Measurements from ENCODE around the gene LARP6. TPM values are rescaled to one million over a fixed set of nuclear protein-coding genes. Genes with fewer than 3 reads are reported as not detected.

LARP6 gene
- total RNA-seq, 1 experiment from 2014 or later, result 15.2 TPM

- no peaks in the 10 kb centered on the region for H3K36me3 Mint-ChIP-seq
- no peak for DNase-seq (ENCODE audit: low spot score)
- no peaks in the 10 kb centered on the region for H3K4me1 Mint-ChIP-seq
- TF ChIP-seq, protein P1, sequence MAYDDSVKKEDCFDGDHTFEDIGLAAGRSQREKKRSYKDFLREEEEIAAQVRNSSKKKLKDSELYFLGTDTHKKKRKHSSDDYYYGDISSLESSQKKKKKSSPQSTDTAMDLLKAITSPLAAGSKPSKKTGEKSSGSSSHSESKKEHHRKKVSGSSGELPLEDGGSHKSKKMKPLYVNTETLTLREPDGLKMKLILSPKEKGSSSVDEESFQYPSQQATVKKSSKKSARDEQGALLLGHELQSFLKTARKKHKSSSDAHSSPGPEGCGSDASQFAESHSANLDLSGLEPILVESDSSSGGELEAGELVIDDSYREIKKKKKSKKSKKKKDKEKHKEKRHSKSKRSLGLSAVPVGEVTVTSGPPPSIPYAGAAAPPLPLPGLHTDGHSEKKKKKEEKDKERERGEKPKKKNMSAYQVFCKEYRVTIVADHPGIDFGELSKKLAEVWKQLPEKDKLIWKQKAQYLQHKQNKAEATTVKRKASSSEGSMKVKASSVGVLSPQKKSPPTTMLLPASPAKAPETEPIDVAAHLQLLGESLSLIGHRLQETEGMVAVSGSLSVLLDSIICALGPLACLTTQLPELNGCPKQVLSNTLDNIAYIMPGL (CRISPR knock-in tag; IDR thresholded peaks at IDR 0.05), result no peak
- TF ChIP-seq ZNF121 (CRISPR knock-in tag; IDR thresholded peaks at IDR 0.05) (no peak), CREM (CRISPR knock-in tag; IDR thresholded peaks at IDR 0.05) (no peak), ATF6 (CRISPR knock-in tag; IDR thresholded peaks at IDR 0.05) (no peak), NFE2L1 (CRISPR knock-in tag; IDR thresholded peaks at IDR 0.05) (no peak), NR3C1 (CRISPR knock-in tag; conservative IDR thresholded peaks at IDR 0.05; ENCODE audit: low read depth) (no peak), ZSCAN18 (CRISPR knock-in tag; IDR thresholded peaks at IDR 0.05) (no peak), OVOL2 (CRISPR knock-in tag; IDR thresholded peaks at IDR 0.05; ENCODE audit: borderline replicate concordance) (no peak), TCF7 (CRISPR knock-in tag; IDR thresholded peaks at IDR 0.05; ENCODE audit: low read depth) (no peak), ZNF263 (CRISPR knock-in tag; IDR thresholded peaks at IDR 0.05; ENCODE audit: low read depth) (no peak), NFYB (CRISPR knock-in tag; conservative IDR thresholded peaks at IDR 0.05; ENCODE audit: low read depth) (no peak), ATF2 (CRISPR knock-in tag; IDR thresholded peaks at IDR 0.05; ENCODE audit: borderline replicate concordance, low read depth) (no peak)
- TF ChIP-seq, protein P2, sequence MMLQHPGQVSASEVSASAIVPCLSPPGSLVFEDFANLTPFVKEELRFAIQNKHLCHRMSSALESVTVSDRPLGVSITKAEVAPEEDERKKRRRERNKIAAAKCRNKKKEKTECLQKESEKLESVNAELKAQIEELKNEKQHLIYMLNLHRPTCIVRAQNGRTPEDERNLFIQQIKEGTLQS (CRISPR knock-in tag; conservative IDR thresholded peaks at IDR 0.05), result no peak
- TF ChIP-seq, protein P3, sequence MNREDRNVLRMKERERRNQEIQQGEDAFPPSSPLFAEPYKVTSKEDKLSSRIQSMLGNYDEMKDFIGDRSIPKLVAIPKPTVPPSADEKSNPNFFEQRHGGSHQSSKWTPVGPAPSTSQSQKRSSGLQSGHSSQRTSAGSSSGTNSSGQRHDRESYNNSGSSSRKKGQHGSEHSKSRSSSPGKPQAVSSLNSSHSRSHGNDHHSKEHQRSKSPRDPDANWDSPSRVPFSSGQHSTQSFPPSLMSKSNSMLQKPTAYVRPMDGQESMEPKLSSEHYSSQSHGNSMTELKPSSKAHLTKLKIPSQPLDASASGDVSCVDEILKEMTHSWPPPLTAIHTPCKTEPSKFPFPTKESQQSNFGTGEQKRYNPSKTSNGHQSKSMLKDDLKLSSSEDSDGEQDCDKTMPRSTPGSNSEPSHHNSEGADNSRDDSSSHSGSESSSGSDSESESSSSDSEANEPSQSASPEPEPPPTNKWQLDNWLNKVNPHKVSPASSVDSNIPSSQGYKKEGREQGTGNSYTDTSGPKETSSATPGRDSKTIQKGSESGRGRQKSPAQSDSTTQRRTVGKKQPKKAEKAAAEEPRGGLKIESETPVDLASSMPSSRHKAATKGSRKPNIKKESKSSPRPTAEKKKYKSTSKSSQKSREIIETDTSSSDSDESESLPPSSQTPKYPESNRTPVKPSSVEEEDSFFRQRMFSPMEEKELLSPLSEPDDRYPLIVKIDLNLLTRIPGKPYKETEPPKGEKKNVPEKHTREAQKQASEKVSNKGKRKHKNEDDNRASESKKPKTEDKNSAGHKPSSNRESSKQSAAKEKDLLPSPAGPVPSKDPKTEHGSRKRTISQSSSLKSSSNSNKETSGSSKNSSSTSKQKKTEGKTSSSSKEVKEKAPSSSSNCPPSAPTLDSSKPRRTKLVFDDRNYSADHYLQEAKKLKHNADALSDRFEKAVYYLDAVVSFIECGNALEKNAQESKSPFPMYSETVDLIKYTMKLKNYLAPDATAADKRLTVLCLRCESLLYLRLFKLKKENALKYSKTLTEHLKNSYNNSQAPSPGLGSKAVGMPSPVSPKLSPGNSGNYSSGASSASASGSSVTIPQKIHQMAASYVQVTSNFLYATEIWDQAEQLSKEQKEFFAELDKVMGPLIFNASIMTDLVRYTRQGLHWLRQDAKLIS (CRISPR knock-in tag; IDR thresholded peaks at IDR 0.05; ENCODE audit: borderline replicate concordance), result no peak
- TF ChIP-seq, protein P4, sequence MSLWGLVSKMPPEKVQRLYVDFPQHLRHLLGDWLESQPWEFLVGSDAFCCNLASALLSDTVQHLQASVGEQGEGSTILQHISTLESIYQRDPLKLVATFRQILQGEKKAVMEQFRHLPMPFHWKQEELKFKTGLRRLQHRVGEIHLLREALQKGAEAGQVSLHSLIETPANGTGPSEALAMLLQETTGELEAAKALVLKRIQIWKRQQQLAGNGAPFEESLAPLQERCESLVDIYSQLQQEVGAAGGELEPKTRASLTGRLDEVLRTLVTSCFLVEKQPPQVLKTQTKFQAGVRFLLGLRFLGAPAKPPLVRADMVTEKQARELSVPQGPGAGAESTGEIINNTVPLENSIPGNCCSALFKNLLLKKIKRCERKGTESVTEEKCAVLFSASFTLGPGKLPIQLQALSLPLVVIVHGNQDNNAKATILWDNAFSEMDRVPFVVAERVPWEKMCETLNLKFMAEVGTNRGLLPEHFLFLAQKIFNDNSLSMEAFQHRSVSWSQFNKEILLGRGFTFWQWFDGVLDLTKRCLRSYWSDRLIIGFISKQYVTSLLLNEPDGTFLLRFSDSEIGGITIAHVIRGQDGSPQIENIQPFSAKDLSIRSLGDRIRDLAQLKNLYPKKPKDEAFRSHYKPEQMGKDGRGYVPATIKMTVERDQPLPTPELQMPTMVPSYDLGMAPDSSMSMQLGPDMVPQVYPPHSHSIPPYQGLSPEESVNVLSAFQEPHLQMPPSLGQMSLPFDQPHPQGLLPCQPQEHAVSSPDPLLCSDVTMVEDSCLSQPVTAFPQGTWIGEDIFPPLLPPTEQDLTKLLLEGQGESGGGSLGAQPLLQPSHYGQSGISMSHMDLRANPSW (CRISPR knock-in tag; conservative IDR thresholded peaks at IDR 0.05; ENCODE audit: low read depth), result no peak
- TF ChIP-seq, protein P5, sequence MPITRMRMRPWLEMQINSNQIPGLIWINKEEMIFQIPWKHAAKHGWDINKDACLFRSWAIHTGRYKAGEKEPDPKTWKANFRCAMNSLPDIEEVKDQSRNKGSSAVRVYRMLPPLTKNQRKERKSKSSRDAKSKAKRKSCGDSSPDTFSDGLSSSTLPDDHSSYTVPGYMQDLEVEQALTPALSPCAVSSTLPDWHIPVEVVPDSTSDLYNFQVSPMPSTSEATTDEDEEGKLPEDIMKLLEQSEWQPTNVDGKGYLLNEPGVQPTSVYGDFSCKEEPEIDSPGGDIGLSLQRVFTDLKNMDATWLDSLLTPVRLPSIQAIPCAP (CRISPR knock-in tag; IDR thresholded peaks at IDR 0.05), result no peak
- H3K27ac Mint-ChIP-seq, result no peak overlapping the region
- ChIA-PET CTCF (no interaction called here), POLR2A (no interaction called here)
- no peaks in the 10 kb centered on the region for H3K9me3 Mint-ChIP-seq
- no peaks in the 10 kb centered on the region; the same call in 1 of the 2 replicates for H3K27me3 Mint-ChIP-seq (ENCODE audit: low read depth)
- no peak for ATAC-seq
- no peak overlapping the region for H3K4me3 Mint-ChIP-seq
Measured at GRCh38 chr15:70882361-70882760, 28.4 kb upstream of the LARP6 start.

Data from WTC11 (cell line).